ENCODE data around the gene MLST8. TPM values are rescaled to one million over a fixed set of nuclear protein-coding genes. Genes with fewer than 3 reads are reported as not detected.

MLST8 gene
- total RNA-seq, 1 donor from 2014 or later = 7.8 TPM

GRCh38 chr16:2189252-2189893, 15.9 kb upstream of the MLST8 start:
- H3K36me3 ChIP-seq (ENCODE audit: control insufficient read depth in 3 of 3, insufficient read depth in 3 of 3, low read length in 3 of 3) = no peaks in the 10 kb centered on the region
- peaks cover 9 to 11% (median 11%) of the 10 kb centered on the region in 3 donors for H3K27me3 ChIP-seq (ENCODE audit: control insufficient read depth in 3 of 3, insufficient read depth in 3 of 3, low read length in 3 of 3)
- no peaks in the 10 kb centered on the region for H3K9me3 ChIP-seq (ENCODE audit: control insufficient read depth in 3 of 3, low read length in 3 of 3)
- H3K9ac ChIP-seq (ENCODE audit: low read depth in 1 of 3, low read length in 3 of 3) = no peak overlapping the region
- H3K4me3 ChIP-seq (ENCODE audit: low read length in 3 of 3) = no peak overlapping the region
- H3K4me1 ChIP-seq (ENCODE audit: control insufficient read depth in 3 of 3, insufficient read depth in 3 of 3, low read length in 3 of 3) = no peaks in the 10 kb centered on the region
- H3K27ac ChIP-seq (ENCODE audit: low read depth, low read length) = no peak overlapping the region

- Histone ChIP-seq H3K27ac (ENCODE audit: low read depth, low read length) (no peak overlapping the region), H3K27me3 (ENCODE audit: control insufficient read depth in 3 of 3, insufficient read depth in 3 of 3, low read length in 3 of 3) (peaks cover 16 to 19% (median 18%) of the 10 kb centered on the region in 3 donors), H3K36me3 (ENCODE audit: control insufficient read depth in 3 of 3, insufficient read depth in 3 of 3, low read length in 3 of 3) (no peaks in the 10 kb centered on the region), H3K4me1 (ENCODE audit: control insufficient read depth in 3 of 3, insufficient read depth in 3 of 3, low read length in 3 of 3) (peaks cover 0 to 4% (median under 1%) of the 10 kb centered on the region in 3 donors), H3K9me3 (ENCODE audit: control insufficient read depth in 3 of 3, low read length in 3 of 3) (no peaks in the 10 kb centered on the region), H3K9ac (ENCODE audit: low read depth in 1 of 3, low read length in 3 of 3) (no peak overlapping the region), H3K4me3 (ENCODE audit: low read length in 3 of 3) (no peak overlapping the region)
These were observed 15.1 kb upstream of the MLST8 start for GRCh38 chr16:2190002-2190658.

GRCh38 chr16:2190659-2191445, 14.4 kb upstream of the MLST8 start:
- H3K27me3 ChIP-seq (ENCODE audit: control insufficient read depth in 3 of 3, insufficient read depth in 3 of 3, low read length in 3 of 3) = peaks cover 24 to 26% (median 24%) of the 10 kb centered on the region in 3 donors
- H3K4me3 ChIP-seq (ENCODE audit: low read length in 3 of 3) = no peak overlapping the region
- H3K9me3 ChIP-seq (ENCODE audit: control insufficient read depth in 3 of 3, low read length in 3 of 3) = no peaks in the 10 kb centered on the region
- peaks cover 0 to 11% (median 5%) of the 10 kb centered on the region in 3 donors for H3K4me1 ChIP-seq (ENCODE audit: control insufficient read depth in 3 of 3, insufficient read depth in 3 of 3, low read length in 3 of 3)
- H3K36me3 ChIP-seq (ENCODE audit: control insufficient read depth in 3 of 3, insufficient read depth in 3 of 3, low read length in 3 of 3) = no peaks in the 10 kb centered on the region
- no peak overlapping the region for H3K27ac ChIP-seq (ENCODE audit: low read depth, low read length)
- no peak overlapping the region for H3K9ac ChIP-seq (ENCODE audit: low read depth in 1 of 3, low read length in 3 of 3)

- Histone ChIP-seq H3K4me1 (ENCODE audit: control insufficient read depth in 3 of 3, insufficient read depth in 3 of 3, low read length in 3 of 3) (peaks cover 0 to 11% (median 5%) of the 10 kb centered on the region in 3 donors), H3K4me3 (ENCODE audit: low read length in 3 of 3) (no peak overlapping the region), H3K9me3 (ENCODE audit: control insufficient read depth in 3 of 3, low read length in 3 of 3) (no peaks in the 10 kb centered on the region), H3K9ac (ENCODE audit: low read depth in 1 of 3, low read length in 3 of 3) (no peak overlapping the region), H3K36me3 (ENCODE audit: control insufficient read depth in 3 of 3, insufficient read depth in 3 of 3, low read length in 3 of 3) (no peaks in the 10 kb centered on the region), H3K27ac (ENCODE audit: low read depth, low read length) (no peak overlapping the region), H3K27me3 (ENCODE audit: control insufficient read depth in 3 of 3, insufficient read depth in 3 of 3, low read length in 3 of 3) (peaks cover 24 to 27% (median 25%) of the 10 kb centered on the region in 3 donors)
These were observed 13.9 kb upstream of the MLST8 start for GRCh38 chr16:2191446-2191706.

- Histone ChIP-seq H3K27ac (ENCODE audit: low read depth, low read length) (no peak overlapping the region), H3K36me3 (ENCODE audit: control insufficient read depth in 3 of 3, insufficient read depth in 3 of 3, low read length in 3 of 3) (no peaks in the 10 kb centered on the region), H3K9ac (ENCODE audit: low read depth in 1 of 3, low read length in 3 of 3) (no peak overlapping the region), H3K4me3 (ENCODE audit: low read length in 3 of 3) (no peak overlapping the region), H3K9me3 (ENCODE audit: control insufficient read depth in 3 of 3, low read length in 3 of 3) (no peaks in the 10 kb centered on the region), H3K4me1 (ENCODE audit: control insufficient read depth in 3 of 3, insufficient read depth in 3 of 3, low read length in 3 of 3) (peaks cover 0 to 11% (median 5%) of the 10 kb centered on the region in 3 donors), H3K27me3 (ENCODE audit: control insufficient read depth in 3 of 3, insufficient read depth in 3 of 3, low read length in 3 of 3) (peaks cover 38 to 41% (median 39%) of the 10 kb centered on the region in 3 donors)
These were observed 11.0 kb upstream of the MLST8 start for GRCh38 chr16:2194166-2194834.

- peaks cover 38 to 41% (median 41%) of the 10 kb centered on the region in 3 donors for H3K27me3 ChIP-seq (ENCODE audit: control insufficient read depth in 3 of 3, insufficient read depth in 3 of 3, low read length in 3 of 3)
- H3K4me3 ChIP-seq (ENCODE audit: low read length in 3 of 3) = no peak overlapping the region
- H3K36me3 ChIP-seq (ENCODE audit: control insufficient read depth in 3 of 3, insufficient read depth in 3 of 3, low read length in 3 of 3) = no peaks in the 10 kb centered on the region
- no peaks in the 10 kb centered on the region for H3K9me3 ChIP-seq (ENCODE audit: control insufficient read depth in 3 of 3, low read length in 3 of 3)
- peak overlapping the region in 1 of 3 donors; percentile 16 for H3K9ac ChIP-seq (ENCODE audit: low read depth in 1 of 3, low read length in 3 of 3)
- peaks cover 0 to 11% (median 5%) of the 10 kb centered on the region in 3 donors for H3K4me1 ChIP-seq (ENCODE audit: control insufficient read depth in 3 of 3, insufficient read depth in 3 of 3, low read length in 3 of 3)
- no peak overlapping the region for H3K27ac ChIP-seq (ENCODE audit: low read depth, low read length)
These were observed 10.4 kb upstream of the MLST8 start for GRCh38 chr16:2194852-2195321.

- Histone ChIP-seq H3K9ac (ENCODE audit: low read depth in 1 of 3, low read length in 3 of 3) (peak overlapping the region in 1 of 3 donors; percentile 16), H3K27ac (ENCODE audit: low read depth, low read length) (no peak overlapping the region), H3K4me1 (ENCODE audit: control insufficient read depth in 3 of 3, insufficient read depth in 3 of 3, low read length in 3 of 3) (peaks cover 0 to 11% (median 5%) of the 10 kb centered on the region in 3 donors), H3K27me3 (ENCODE audit: control insufficient read depth in 3 of 3, insufficient read depth in 3 of 3, low read length in 3 of 3) (peaks cover 38 to 41% (median 41%) of the 10 kb centered on the region in 3 donors), H3K36me3 (ENCODE audit: control insufficient read depth in 3 of 3, insufficient read depth in 3 of 3, low read length in 3 of 3) (no peaks in the 10 kb centered on the region), H3K9me3 (ENCODE audit: control insufficient read depth in 3 of 3, low read length in 3 of 3) (no peaks in the 10 kb centered on the region), H3K4me3 (ENCODE audit: low read length in 3 of 3) (no peak overlapping the region)
These were observed 9.7 kb upstream of the MLST8 start for GRCh38 chr16:2195322-2196161.

GRCh38 chr16:2196162-2196980, 8.9 kb upstream of the MLST8 start, which contains the start of gene CASKIN1:
Gene CASKIN1, minus strand, starts transcription at chr16:2196605. Its CDS starts 173 bp downstream, at chr16:2196432.
- peak within 1 kb of the TSS in 1 of 3 donors; percentile 16 for H3K9ac ChIP-seq (ENCODE audit: low read depth in 1 of 3, low read length in 3 of 3)
- H3K36me3 ChIP-seq (ENCODE audit: control insufficient read depth in 3 of 3, insufficient read depth in 3 of 3, low read length in 3 of 3) = no peaks in the 10 kb centered on the region
- no peaks in the 10 kb centered on the region for H3K9me3 ChIP-seq (ENCODE audit: control insufficient read depth in 3 of 3, low read length in 3 of 3)
- H3K27ac ChIP-seq (ENCODE audit: low read depth, low read length) = no peak within 1 kb of the TSS
- H3K4me3 ChIP-seq (ENCODE audit: low read length in 3 of 3) = no peak within 1 kb of the TSS
- H3K27me3 ChIP-seq (ENCODE audit: control insufficient read depth in 3 of 3, insufficient read depth in 3 of 3, low read length in 3 of 3) = peaks cover 38 to 41% (median 41%) of the 10 kb centered on the region in 3 donors
- peaks cover 0 to 11% (median 5%) of the 10 kb centered on the region in 3 donors for H3K4me1 ChIP-seq (ENCODE audit: control insufficient read depth in 3 of 3, insufficient read depth in 3 of 3, low read length in 3 of 3)

Data from skeletal muscle tissue (tissue), 4 donors.